ENCODE results near the gene IGFN1.
A peak's percentile ranks its signal among the peaks of the same experiment; 100 is the strongest.

IGFN1 gene

GRCh38 chr1:201163707-201164106 lies 26.9 kb upstream of the IGFN1 start:
- no peak for DNase-seq

DNA sequence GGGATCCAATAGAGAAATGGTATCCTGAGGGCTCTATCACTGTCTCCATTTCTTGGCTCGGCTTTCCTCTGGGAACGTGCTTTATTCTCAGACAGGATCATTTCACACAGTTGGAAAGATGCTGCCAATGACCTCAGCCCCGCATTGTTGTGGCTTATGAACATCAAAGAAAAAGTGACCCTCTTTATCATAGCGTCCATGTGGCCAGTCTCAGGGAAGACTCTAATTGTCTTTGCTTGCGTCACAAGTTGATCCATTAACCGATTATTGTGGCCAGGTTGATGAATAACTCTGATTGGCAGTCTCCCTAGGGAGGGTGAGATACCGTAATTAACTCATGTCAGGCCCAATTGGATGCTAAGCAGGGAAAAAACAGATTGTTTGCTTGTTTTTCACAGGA lies 26.0 kb upstream of the IGFN1 start:
- DNase-seq = no peak

DNA sequence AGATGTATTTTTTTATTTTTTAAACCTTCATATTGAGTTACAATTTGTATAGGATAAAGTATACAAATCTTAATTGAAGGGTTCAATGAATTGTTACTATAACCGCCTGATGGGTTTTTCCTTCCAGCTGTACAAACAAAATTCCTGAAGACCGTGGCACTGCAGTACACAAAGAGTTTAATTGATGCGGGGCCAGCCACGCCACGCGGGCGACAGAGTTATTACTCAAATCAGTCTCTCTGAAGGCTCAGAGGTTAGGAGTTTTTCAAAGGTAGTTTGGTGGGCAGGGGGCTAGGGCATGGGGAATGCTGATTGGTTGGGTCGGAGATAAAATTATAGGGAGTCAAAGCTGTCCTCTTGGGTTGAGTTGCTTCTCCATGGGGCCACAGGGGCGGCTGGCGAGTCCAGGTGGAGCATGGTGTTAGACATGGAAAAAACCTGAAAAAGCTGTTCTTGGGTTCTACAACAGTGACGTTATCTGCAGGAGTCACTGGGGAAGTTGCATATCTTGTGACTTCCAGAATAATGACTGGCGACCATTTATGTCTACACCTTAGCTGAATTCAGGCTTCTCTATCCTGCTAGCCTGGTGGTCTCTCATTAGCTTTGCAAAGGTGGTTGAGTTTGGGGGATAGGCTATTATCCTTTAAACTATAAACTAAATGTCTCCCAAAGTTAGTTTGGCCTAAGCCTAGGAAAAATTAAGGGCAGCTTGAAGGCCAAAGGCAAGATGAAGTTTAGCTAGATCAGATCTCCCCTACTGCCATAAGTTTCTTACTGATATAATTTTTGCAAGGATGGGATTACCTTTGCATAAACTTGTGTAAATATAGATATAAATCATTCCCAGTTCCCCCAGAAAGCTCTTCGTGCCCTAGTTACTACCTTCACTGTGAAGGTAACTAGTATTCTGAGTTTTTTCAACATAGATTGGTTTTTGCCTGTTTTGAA lies 23.3 kb upstream of the IGFN1 start:
- DNase-seq = no peak

GRCh38 chr1:201169203-201169602 lies 21.4 kb upstream of the IGFN1 start:
- DNase-seq = no peak

DNA sequence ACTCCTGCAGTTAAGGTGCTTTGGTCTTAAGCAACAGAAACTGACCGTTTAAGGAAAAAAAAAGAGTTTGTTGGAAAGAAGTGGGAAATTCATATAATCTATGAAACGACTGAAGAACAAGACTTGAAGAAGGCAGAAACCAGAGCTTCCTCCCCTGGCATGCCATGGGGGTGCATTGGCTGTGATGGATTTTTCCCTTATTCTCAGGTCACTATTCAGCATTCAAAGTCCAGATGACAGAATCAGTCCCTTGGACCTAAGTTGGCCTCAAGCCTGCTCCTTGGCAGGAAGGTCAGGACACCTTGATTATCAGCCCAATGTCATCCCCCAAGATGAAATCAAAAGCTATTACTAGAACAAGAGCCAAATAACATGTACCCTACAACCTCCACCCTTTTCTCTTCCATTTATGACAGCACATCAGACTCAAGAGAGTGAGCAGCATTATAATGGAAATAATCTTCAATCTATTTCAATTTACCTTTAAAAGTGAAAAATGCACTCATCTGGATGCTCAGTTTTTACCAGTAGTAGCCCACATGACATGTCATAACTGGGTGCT lies 20.6 kb upstream of the IGFN1 start:
- DNase-seq = no peak

GRCh38 chr1:201170533-201171062 lies 20.0 kb upstream of the IGFN1 start:
- peak; percentile 98 for DNase-seq

- DNase-seq = no peak
Measured at GRCh38 chr1:201171063-201172036, 19.3 kb upstream of the IGFN1 start.

DNA sequence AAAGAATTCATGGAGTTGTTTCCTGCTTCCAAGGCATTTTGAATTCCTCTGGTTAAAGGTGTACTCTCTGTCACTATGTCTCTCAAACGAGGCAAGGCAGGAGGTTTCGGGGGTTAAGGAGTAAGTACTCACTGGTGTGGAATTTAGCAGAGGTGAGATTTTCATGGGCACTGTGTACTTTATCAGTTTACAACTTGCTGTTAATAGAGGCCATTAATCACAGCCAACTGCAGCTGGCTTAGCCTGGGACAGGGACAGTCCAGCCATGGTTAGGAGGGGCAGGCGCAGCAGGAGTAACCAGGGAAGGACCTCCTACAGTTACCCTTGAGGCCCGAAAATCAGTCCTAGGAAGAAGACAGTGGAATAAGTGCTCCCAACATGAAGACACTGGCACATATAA lies 18.3 kb upstream of the IGFN1 start:
- no peak for DNase-seq

DNA sequence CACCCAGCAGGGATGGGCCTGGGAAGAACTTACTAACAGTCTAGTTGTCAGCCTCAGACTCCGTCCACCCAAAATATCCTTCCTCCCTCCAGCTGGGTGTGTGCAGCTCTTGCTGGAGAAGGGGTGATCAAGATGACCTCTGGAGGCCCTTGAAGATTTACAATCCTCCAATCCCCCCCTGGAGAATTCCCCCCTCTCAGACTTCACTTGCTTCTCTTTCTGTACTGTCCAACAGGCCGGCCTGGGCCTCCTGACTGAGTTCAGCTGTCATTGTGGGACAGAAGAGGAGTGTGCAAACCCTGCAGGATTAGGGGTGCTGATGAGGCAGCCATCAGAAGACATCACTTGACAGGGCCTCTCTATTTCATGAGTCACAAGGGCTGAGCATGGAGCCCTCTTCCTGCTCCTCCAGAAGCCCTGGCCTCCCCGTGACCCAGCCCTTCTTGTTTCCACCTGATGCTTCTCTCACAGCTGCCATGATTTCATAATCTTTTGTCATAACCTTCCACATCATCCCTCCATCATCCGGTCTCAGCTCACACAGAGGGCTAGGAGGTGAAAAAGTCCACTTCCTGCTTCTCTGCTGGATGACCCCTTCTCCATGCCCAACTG lies 17.5 kb upstream of the IGFN1 start:
- DNase-seq = no peak

GRCh38 chr1:201173736-201174135 lies 16.9 kb upstream of the IGFN1 start:
- no peak for DNase-seq

- no peak for DNase-seq
Measured at GRCh38 chr1:201175820-201176500, 14.7 kb upstream of the IGFN1 start.

GRCh38 chr1:201176940-201177339 lies 13.7 kb upstream of the IGFN1 start:
- DNase-seq = no peak

DNA sequence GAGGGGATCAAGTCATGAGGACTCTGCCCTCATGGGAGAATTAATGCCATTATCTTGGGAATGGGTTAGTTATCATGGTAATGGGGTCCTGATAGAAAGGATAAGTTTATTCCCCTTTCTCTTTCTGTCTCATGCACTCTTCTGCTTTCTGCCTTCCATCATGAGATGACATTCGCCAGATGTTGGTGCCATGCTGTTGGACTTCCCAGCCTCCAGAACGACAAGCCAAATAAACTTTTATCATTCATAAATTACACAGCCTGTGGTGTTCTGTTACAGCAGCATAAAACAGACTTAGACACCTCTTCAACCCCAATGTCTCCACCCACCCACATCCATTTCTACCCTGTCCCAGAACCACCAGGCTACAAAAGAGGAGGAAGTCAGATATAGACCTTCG lies 11.9 kb upstream of the IGFN1 start:
- DNase-seq = no peak

GRCh38 chr1:201180141-201180540 lies 10.5 kb upstream of the IGFN1 start:
- no peak for DNase-seq

DNA sequence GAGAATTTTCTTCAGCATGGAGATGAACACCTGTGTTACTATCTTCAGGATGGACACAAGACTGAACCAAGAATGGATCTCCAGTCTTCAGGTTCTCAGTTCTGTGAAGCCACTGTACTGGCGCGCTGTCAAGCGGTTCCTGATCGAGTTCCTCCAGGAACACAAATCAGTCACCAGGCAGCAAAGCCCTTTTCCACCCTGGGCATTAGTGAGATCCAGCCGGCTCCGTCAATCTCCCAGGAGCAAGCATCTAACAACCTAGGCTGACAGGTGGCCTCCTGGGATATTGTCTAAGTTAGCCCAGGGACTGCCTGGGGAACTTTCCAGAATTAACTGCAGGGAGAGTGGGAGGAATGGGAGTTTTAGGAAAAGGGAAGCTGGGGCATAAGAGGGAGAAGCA lies 9.7 kb upstream of the IGFN1 start:
- DNase-seq = no peak

GRCh38 chr1:201181323-201181722 lies 9.3 kb upstream of the IGFN1 start:
- DNase-seq = no peak

GRCh38 chr1:201181726-201182125 lies 8.9 kb upstream of the IGFN1 start:
- no peak for DNase-seq

- no peak for DNase-seq
Measured at GRCh38 chr1:201183209-201183608, 7.4 kb upstream of the IGFN1 start.

- no peak for DNase-seq
Measured at GRCh38 chr1:201183753-201184152, 6.9 kb upstream of the IGFN1 start.

DNA sequence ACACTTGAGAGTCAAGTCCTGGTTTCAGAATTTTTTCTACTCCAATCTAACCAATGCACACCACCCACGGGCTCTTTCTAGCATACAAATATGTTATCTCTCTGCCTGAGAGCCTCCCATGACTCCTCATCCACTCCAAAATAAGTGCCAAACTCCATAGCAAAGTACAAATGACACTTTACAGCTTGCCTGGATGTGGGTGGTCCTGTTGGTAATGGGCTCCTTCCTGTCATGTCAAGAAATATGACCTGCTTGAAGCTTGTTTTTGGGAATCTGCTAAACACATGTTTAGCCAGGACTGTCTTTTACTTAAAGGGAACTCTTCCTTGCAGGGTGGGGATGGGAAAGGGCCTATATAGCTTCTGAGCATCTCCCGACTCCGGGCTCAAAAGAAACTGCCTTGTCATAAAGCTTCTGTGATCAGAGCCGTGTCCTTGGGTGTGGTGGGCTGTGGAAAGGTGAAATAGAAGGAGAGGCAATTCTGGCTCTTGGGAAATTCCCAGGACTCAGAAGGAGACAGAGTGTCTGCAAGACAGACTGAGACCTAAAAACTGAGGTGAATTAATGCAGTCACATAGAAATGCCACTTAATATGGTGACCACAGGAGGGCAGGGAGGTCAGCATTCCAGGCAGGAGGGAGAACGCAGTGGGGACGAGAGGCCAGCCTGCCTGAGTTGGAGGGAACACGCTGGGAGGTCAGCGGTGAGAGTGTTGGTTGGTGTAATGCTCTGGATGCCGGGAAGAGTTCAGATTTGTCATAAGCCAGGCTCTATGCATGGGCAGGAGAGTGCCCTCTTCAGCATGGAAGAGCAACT lies 6.1 kb upstream of the IGFN1 start:
- peak; percentile 83 for DNase-seq

GRCh38 chr1:201185123-201185453 lies 5.5 kb upstream of the IGFN1 start:
- no peak for DNase-seq

Measured in GOT3 (cell line).